CD14-positive monocyte (primary cell): ENCODE results near the gene CRADD. TPM values are rescaled to one million over a fixed set of nuclear protein-coding genes. Genes with fewer than 3 reads are reported as not detected.
A peak's percentile ranks its signal among the peaks of the same experiment; 100 is the strongest.

ENCODE experiments used
- DNase-seq, 3 donors: peaks; one replicate each; pipeline ENCODE4 v3.0.0-alpha.2; 2011 to 2022
- H2AFZ ChIP-seq: 2 replicates; pipeline ENCODE4 v1.6.0; 2012; ENCODE audit warnings: mild to moderate bottlenecking, low read depth, low read length, inconsistent platforms; ENCODE audit not compliant: insufficient read depth, poor library complexity, severe bottlenecking
- H3K27ac ChIP-seq, 2 donors: 1 replicate in 1 of 2; 2 replicates in 1 of 2; pipeline ENCODE4 v1.5.1; 2012 to 2013; ENCODE audit warnings: low read length in 2 of 2, control low read depth in 1 of 2, inconsistent platforms in 1 of 2, low read depth in 1 of 2, mild to moderate bottlenecking in 1 of 2
- H3K27me3 ChIP-seq, 2 donors: one replicate each; pipeline versions ENCODE4 v1.6.0 to v1.6.1; 2011 to 2013; ENCODE audit warnings: low read length in 2 of 2; ENCODE audit not compliant: control insufficient read depth in 2 of 2, insufficient read depth in 2 of 2
- H3K36me3 ChIP-seq, 2 donors: replicated peaks in 1 of 2; 1 replicate in 1 of 2; 2 replicates in 1 of 2; pipeline versions ENCODE4 v1.5.1 to v1.6.1; 2012 to 2013; ENCODE audit warnings: low read length in 2 of 2, control low read depth in 1 of 2, inconsistent platforms in 1 of 2, mild to moderate bottlenecking in 1 of 2; ENCODE audit not compliant: insufficient read depth in 2 of 2, control insufficient read depth in 1 of 2
- H3K4me1 ChIP-seq, 2 donors: 1 replicate in 1 of 2; 2 replicates in 1 of 2; pipeline versions ENCODE4 v1.5.1 to v1.6.1; 2012 to 2013; ENCODE audit warnings: low read length in 2 of 2, control low read depth in 1 of 2, inconsistent platforms in 1 of 2, mild to moderate bottlenecking in 1 of 2, moderate library complexity in 1 of 2; ENCODE audit not compliant: insufficient read depth in 2 of 2, control insufficient read depth in 1 of 2
- H3K4me2 ChIP-seq: replicated peaks from 2 replicates; pipeline ENCODE3; 2012; ENCODE audit warnings: low read length, moderate library complexity, mild to moderate bottlenecking; ENCODE audit not compliant: poor library complexity, severe bottlenecking; ENCODE audit errors: extremely low read depth
- H3K4me3 ChIP-seq, 3 experiments: fragments of 200-600 bp in 1 of 3; sonication (generic) in 1 of 3; replicated peaks in 1 of 3; 1 replicate in 2 of 3; 2 replicates in 1 of 3; pipeline ENCODE4 v1.5.1; 2011 to 2013; ENCODE audit warnings: low read length in 3 of 3, mild to moderate bottlenecking in 3 of 3, control low read depth in 2 of 3, low read depth in 2 of 3, inconsistent platforms in 1 of 3, moderate library complexity in 1 of 3
- H3K79me2 ChIP-seq: 2 replicates; pipeline ENCODE4 v1.6.0; 2012; ENCODE audit warnings: mild to moderate bottlenecking, control low read depth, inconsistent platforms, low read length, moderate library complexity; ENCODE audit not compliant: insufficient read depth
- H3K9ac ChIP-seq: 2 replicates; pipeline ENCODE4 v1.6.0; 2017; ENCODE audit warnings: low read length, mild to moderate bottlenecking; ENCODE audit not compliant: insufficient read depth, poor library complexity, severe bottlenecking
- H3K9me3 ChIP-seq, 2 donors: replicated peaks in 1 of 2; 1 replicate in 1 of 2; 2 replicates in 1 of 2; pipeline versions ENCODE4 v1.5.1 to v1.6.1; 2012 to 2013; ENCODE audit warnings: low read length in 2 of 2, control low read depth in 1 of 2; ENCODE audit not compliant: control insufficient read depth in 1 of 2, insufficient read depth in 1 of 2
- H4K20me1 ChIP-seq: 2 replicates; pipeline ENCODE4 v1.6.0; 2012; ENCODE audit warnings: mild to moderate bottlenecking, low read length, control low read depth, moderate library complexity; ENCODE audit not compliant: insufficient read depth
- H3K27ac Mint-ChIP-seq, 7 donors: one replicate each; pipeline ENCODE4 v1.8.0; 2020; ENCODE audit warnings: mild to moderate bottlenecking in 7 of 7, mixed read lengths in 7 of 7, moderate library complexity in 6 of 7, inconsistent platforms in 2 of 7
- H3K27me3 Mint-ChIP-seq, 3 donors: one replicate each; pipeline ENCODE4 v1.8.0; 2021 to 2022; ENCODE audit warnings: low read depth in 3 of 3, mild to moderate bottlenecking in 3 of 3, mixed read lengths in 3 of 3, moderate library complexity in 3 of 3, inconsistent platforms in 1 of 3
- H3K36me3 Mint-ChIP-seq, 2 donors: one replicate each; pipeline ENCODE4 v1.8.0; 2020; ENCODE audit warnings: mixed read lengths in 2 of 2, inconsistent platforms in 1 of 2, mild to moderate bottlenecking in 1 of 2
- H3K4me1 Mint-ChIP-seq: one replicate; pipeline ENCODE4 v1.8.0; 2020; ENCODE audit warnings: mild to moderate bottlenecking, mixed read lengths
- H3K4me3 Mint-ChIP-seq, 2 donors: one replicate each; pipeline ENCODE4 v1.8.0; 2020; ENCODE audit warnings: mild to moderate bottlenecking in 2 of 2, mixed read lengths in 2 of 2, moderate library complexity in 1 of 2
- H3K9me3 Mint-ChIP-seq, 7 donors: one replicate each; pipeline ENCODE4 v1.8.0; 2020 to 2022; ENCODE audit warnings: mixed read lengths in 7 of 7, mild to moderate bottlenecking in 6 of 7, moderate library complexity in 6 of 7, inconsistent platforms in 2 of 7
- WGBS: methylation state at CpG from one replicate; pipeline ENCODE4 v1.1.5; 2013; ENCODE audit warnings: missing lambda C conversion rate; ENCODE audit not compliant: insufficient coverage; 5-methylcytosine and 5-hydroxymethylcytosine counted together
- intact Hi-C, 2 donors: fragments of 100-400 bp; cut with micrococcal nuclease; formaldehyde crosslinking; loops; one replicate each; pipeline versions ENCODE4 v1.15.0 to v1.15.1; 2023
- polyA plus RNA-seq, 3 donors: library from polyadenylated mRNA; depleted of rRNA in 1 of 3; unstranded in 2 of 3; stranded (reverse) in 1 of 3; fragments of 300-500 nt in 2 of 3; fragments of >200 nt in 1 of 3; fragmentation: Illumina TruSeq in 2 of 3; gene quantifications; 1 replicate in 2 of 3; 2 replicates in 1 of 3; pipeline ENCODE4 v1.2.3, GENCODE V29; 2012 to 2021
- TF ChIP-seq, protein P1 (sequence below): fragments of 200-600 bp; IDR thresholded peaks from one replicate; pipeline ENCODE4 v1.8.0; 2022; ENCODE audit warnings: antibody characterized with exemption, mild to moderate bottlenecking

CRADD gene
- polyA plus RNA-seq, 3 donors: 5.6 to 12.2 (median 11.2) TPM

DNA sequence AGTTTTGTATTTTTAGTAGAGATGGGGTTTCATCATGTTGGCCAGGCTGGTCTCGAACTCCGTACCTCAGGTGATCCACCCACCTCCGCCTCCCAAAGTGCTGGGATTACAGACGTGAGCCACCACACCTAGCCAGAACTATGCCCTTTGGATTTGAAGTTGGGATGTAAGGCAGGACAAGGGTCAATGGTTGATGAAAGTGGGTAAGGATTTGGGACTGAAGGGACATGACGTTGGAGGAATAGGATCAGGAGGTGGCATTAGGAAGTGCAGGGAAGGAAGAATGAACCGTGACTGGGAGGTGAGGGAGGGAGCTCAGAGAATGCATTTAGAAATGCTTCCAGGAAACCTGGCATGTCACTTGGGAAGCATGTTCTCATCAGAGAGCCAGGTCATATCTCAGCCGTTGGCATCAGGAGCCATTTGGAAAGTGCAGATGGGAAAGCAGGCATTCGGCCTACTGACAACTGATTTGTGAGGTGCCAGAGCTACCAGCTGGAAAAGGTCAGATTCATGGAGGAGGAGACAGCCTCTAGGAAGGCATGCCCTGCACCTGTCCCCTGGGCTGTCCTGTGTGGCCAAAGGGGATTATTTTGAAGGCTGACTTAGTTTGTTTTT lies 2.2 kb downstream of the CRADD start:
- peak overlapping the region in 1 of 7 donors; percentile 6 for H3K27ac Mint-ChIP-seq
- Histone ChIP-seq H2AFZ (no peak overlapping the region), H3K27ac (no peak overlapping the region), H3K79me2 (no peaks in the 10 kb centered on the region), H3K4me1 (peaks cover 13 to 19% of the 10 kb centered on the region in 2 donors), H3K4me2 (no peak overlapping the region), H3K9me3 (no peaks in the 10 kb centered on the region), H3K36me3 (no peaks in the 10 kb centered on the region), H3K27me3 (no peaks in the 10 kb centered on the region), H3K4me3 (no peak overlapping the region), H4K20me1 (no peaks in the 10 kb centered on the region), H3K9ac (no peak overlapping the region)
- intact Hi-C loops: loop anchor here (5.0 to 10.0 kb wide), 5 partner anchors 63 to 423 kb away; partner anchors contain the start of genes SOCS2 (in 1 of the 2) and UBE2N (in 1 of the 2)
- H3K9me3 Mint-ChIP-seq: peaks cover 0 to 5% (median 3%) of the 10 kb centered on the region in 7 donors
- no peak for DNase-seq
- peak overlapping the region in 1 of 2 donors; percentile 45 for H3K4me3 Mint-ChIP-seq
- H3K36me3 Mint-ChIP-seq: peaks cover 7 to 9% of the 10 kb centered on the region in 2 donors
- peaks cover 20% of the 10 kb centered on the region for H3K4me1 Mint-ChIP-seq
- 93% methylated on average over 8 of the region's 8 CpGs for WGBS
- TF ChIP-seq, protein P1, sequence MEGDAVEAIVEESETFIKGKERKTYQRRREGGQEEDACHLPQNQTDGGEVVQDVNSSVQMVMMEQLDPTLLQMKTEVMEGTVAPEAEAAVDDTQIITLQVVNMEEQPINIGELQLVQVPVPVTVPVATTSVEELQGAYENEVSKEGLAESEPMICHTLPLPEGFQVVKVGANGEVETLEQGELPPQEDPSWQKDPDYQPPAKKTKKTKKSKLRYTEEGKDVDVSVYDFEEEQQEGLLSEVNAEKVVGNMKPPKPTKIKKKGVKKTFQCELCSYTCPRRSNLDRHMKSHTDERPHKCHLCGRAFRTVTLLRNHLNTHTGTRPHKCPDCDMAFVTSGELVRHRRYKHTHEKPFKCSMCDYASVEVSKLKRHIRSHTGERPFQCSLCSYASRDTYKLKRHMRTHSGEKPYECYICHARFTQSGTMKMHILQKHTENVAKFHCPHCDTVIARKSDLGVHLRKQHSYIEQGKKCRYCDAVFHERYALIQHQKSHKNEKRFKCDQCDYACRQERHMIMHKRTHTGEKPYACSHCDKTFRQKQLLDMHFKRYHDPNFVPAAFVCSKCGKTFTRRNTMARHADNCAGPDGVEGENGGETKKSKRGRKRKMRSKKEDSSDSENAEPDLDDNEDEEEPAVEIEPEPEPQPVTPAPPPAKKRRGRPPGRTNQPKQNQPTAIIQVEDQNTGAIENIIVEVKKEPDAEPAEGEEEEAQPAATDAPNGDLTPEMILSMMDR: no peak
- H3K27me3 Mint-ChIP-seq: peaks cover 0 to 3% (median 0%) of the 10 kb centered on the region in 3 donors

DNA sequence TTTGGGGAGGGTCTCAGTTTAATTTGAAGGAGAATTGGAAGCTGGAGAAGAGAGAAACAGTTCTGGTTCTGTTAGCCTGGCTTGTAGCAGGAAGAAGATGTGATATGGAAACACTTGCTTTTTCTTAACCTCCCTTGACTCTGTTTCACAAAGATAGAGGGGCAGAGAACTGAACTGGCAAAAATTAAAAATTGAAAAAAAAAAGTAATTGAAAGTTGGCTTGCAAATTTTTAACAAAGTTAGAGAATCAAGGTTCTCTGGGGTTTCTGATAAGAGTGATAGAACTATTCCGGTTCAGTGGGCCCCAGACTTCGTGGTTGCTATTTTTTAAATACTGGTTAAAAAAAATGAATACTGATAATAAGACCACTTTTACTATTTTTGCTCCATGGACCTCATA lies 2.8 kb downstream of the CRADD start:
- Histone ChIP-seq H3K4me3 (no peak overlapping the region), H2AFZ (no peak overlapping the region), H3K36me3 (no peaks in the 10 kb centered on the region), H3K4me1 (peaks cover 13 to 19% of the 10 kb centered on the region in 2 donors), H4K20me1 (no peaks in the 10 kb centered on the region), H3K79me2 (no peaks in the 10 kb centered on the region), H3K9me3 (no peaks in the 10 kb centered on the region), H3K27ac (no peak overlapping the region), H3K4me2 (no peak overlapping the region), H3K27me3 (no peaks in the 10 kb centered on the region), H3K9ac (no peak overlapping the region)
- no CpG with 5 or more reads among the region's 2 CpGs for WGBS
- DNase-seq: no peak
- H3K36me3 Mint-ChIP-seq: peaks cover 7 to 9% of the 10 kb centered on the region in 2 donors
- peaks cover 0 to 5% (median 3%) of the 10 kb centered on the region in 7 donors for H3K9me3 Mint-ChIP-seq
- no peak overlapping the region for H3K4me3 Mint-ChIP-seq
- H3K27me3 Mint-ChIP-seq: peaks cover 0 to 4% (median 3%) of the 10 kb centered on the region in 3 donors
- H3K27ac Mint-ChIP-seq: no peak overlapping the region
- intact Hi-C loops: loop anchor here in 1 of 2 donors (5.0 kb wide), 1 partner anchor 113 kb away; no protein-coding TSS in a partner anchor
- peaks cover 24% of the 10 kb centered on the region for H3K4me1 Mint-ChIP-seq
- TF ChIP-seq, protein P1: no peak
